Loucy (cell line): ENCODE data around the gene N4BP2.

Experiments used
- H2AFZ ChIP-seq: fragments of 200-600 bp; sonication (generic); 2 replicates; pipeline ENCODE4 v1.6.0; 2016; ENCODE audit warnings: antibody characterized with exemption, mild to moderate bottlenecking, low read length, moderate library complexity
- H3F3A ChIP-seq: fragments of 200-600 bp; 2 replicates; pipeline ENCODE4 v1.6.0; 2016; ENCODE audit warnings: antibody characterized with exemption, low read depth, mild to moderate bottlenecking
- H3K27me3 ChIP-seq: fragments of 200-600 bp; sonication (generic); 2 replicates; pipeline ENCODE4 v1.6.1; 2014; ENCODE audit warnings: low read length, mild to moderate bottlenecking; ENCODE audit not compliant: insufficient read depth, poor library complexity, severe bottlenecking
- H3K36me3 ChIP-seq: fragments of 200-600 bp; sonication (generic); 2 replicates; pipeline ENCODE4 v1.6.1; 2016; ENCODE audit warnings: low read length; ENCODE audit not compliant: insufficient read depth
- H3K4me1 ChIP-seq: fragments of 200-600 bp; sonication (generic); 2 replicates; pipeline ENCODE4 v1.5.1; 2014; ENCODE audit warnings: low read length, mild to moderate bottlenecking; ENCODE audit not compliant: insufficient read depth, poor library complexity, severe bottlenecking
- H3K4me2 ChIP-seq: fragments of 200-600 bp; sonication (generic); 2 replicates; pipeline ENCODE4 v1.6.0; 2014; ENCODE audit warnings: antibody characterized with exemption, low read length, low read depth, mild to moderate bottlenecking; ENCODE audit not compliant: poor library complexity, severe bottlenecking
- H3K4me3 ChIP-seq: fragments of 200-600 bp; sonication (generic); 2 replicates; pipeline ENCODE4 v1.5.1; 2014; ENCODE audit warnings: low read length, mild to moderate bottlenecking, mixed read lengths; ENCODE audit not compliant: poor library complexity, severe bottlenecking
- H3K79me2 ChIP-seq: fragments of 200-600 bp; sonication (generic); 2 replicates; pipeline ENCODE4 v1.6.1; 2014; ENCODE audit warnings: low read length; ENCODE audit not compliant: insufficient read depth
- H3K9ac ChIP-seq: fragments of 200-600 bp; sonication (generic); 2 replicates; pipeline ENCODE4 v1.6.0; 2014; ENCODE audit warnings: mild to moderate bottlenecking, low read depth, low read length, moderate library complexity; ENCODE audit not compliant: poor library complexity, severe bottlenecking
- H3K9me2 ChIP-seq: fragments of 200-600 bp; sonication (generic); replicated peaks from 2 replicates; pipeline ENCODE4 v1.6.1; 2016; ENCODE audit warnings: low read depth, low read length, mixed read lengths
- H3K9me3 ChIP-seq: fragments of 200-600 bp; sonication (generic); 2 replicates; pipeline ENCODE4 v1.6.1; 2014; ENCODE audit warnings: mild to moderate bottlenecking, antibody characterized with exemption, low read length, low read depth; ENCODE audit not compliant: insufficient read depth
- H4K20me1 ChIP-seq: fragments of 200-600 bp; sonication (generic); 2 replicates; pipeline ENCODE4 v1.6.0; 2014; ENCODE audit warnings: antibody characterized with exemption, low read length, mild to moderate bottlenecking; ENCODE audit not compliant: insufficient read depth, poor library complexity, severe bottlenecking
- EZH2phosphoT487 ChIP-seq: fragments of 200-600 bp; IDR thresholded peaks from 2 replicates; pipeline ENCODE4 v1.6.1; 2018; ENCODE audit warnings: antibody characterized with exemption, mild to moderate bottlenecking, moderate library complexity, borderline replicate concordance
- TF ChIP-seq, protein P1 (sequence below): fragments of 200-600 bp; sonication (generic); conservative IDR thresholded peaks from 2 replicates; pipeline ENCODE4 v1.5.1; 2014; ENCODE audit warnings: mild to moderate bottlenecking, antibody characterized with exemption, low read length

N4BP2 gene

DNA sequence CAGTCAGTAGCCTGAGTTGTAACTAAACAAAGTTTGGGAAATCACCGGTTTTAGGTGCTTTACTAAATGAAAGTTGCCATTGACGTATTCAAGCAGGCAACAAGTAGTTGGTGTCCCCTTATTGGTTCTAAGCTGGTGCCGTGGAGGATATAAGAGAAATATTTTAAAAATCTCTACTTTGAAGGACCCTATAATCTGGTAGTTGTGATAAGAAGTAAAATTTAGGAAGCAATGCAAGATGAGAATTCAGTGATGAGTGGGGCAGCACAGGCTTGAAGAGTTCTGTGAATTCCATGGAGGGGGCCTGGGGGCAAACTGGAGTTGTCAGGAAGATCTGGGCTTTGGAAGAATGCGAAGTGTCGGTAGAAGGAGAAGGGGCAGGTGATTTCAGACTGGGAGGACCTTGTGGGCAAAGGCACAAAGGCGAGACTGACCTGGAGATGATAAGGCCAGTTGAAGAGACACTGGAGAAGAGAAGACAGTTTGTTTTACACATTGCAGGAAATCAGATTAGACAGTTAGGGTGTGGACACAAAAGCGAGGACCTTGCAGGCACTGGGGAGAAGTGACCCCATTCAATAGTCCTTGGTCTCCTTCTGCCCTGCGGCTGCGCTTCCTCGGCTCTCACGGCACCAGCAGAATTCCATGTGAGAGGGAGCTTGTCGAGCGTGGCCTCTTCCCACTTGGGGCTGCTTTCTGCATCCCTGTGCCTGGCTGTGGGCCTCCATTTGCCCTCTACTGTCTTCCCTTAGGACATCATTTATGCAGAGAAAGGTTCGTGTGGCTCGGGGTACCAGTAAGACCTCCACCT is 141.4 kb downstream of the N4BP2 start:
- Histone ChIP-seq H3K4me1 (peaks cover 34% of the 10 kb centered on the region), H3K9me2 (no peaks in the 10 kb centered on the region), H3K4me3 (peak overlapping the region; percentile 96), H3K9me3 (no peaks in the 10 kb centered on the region), H3K79me2 (peaks cover 99% of the 10 kb centered on the region), H4K20me1 (peaks cover 55% of the 10 kb centered on the region), H3K27me3 (peaks cover 11% of the 10 kb centered on the region), H3K9ac (peak overlapping the region; percentile 96), H3F3A (peaks cover 7% of the 10 kb centered on the region; the same call in 1 of the 2 replicates), H2AFZ (no peak overlapping the region), H3K36me3 (peaks cover 15% of the 10 kb centered on the region), H3K4me2 (peak overlapping the region; percentile 96)
- no peak for TF ChIP-seq EZH2phosphoT487
- TF ChIP-seq, protein P1, sequence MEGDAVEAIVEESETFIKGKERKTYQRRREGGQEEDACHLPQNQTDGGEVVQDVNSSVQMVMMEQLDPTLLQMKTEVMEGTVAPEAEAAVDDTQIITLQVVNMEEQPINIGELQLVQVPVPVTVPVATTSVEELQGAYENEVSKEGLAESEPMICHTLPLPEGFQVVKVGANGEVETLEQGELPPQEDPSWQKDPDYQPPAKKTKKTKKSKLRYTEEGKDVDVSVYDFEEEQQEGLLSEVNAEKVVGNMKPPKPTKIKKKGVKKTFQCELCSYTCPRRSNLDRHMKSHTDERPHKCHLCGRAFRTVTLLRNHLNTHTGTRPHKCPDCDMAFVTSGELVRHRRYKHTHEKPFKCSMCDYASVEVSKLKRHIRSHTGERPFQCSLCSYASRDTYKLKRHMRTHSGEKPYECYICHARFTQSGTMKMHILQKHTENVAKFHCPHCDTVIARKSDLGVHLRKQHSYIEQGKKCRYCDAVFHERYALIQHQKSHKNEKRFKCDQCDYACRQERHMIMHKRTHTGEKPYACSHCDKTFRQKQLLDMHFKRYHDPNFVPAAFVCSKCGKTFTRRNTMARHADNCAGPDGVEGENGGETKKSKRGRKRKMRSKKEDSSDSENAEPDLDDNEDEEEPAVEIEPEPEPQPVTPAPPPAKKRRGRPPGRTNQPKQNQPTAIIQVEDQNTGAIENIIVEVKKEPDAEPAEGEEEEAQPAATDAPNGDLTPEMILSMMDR = no peak

DNA sequence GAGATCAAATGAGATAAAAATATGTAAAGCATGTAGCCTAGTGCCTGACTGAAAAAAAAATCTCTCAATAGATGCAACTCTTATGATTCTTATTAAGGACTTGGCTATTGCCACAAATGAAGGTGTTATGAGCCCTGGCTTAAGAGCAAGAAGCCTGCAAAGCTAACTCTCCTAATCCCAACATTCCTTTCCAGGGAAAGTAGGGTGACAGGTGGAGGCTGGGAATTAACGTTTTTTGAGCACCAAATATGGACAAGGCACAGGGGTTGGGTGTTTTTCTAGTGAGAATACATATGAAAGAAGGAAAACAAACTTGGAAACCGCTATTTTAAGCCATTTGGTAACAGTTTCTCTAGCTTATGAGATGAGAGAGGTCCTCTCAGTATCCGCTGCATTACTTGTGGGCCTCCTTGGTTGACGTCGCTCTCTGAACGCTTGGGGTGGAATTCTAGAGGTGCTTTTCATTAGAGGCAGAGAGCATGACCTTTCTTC is 142.6 kb downstream of the N4BP2 start:
- peaks cover 12% of the 10 kb centered on the region for H3F3A ChIP-seq

DNA sequence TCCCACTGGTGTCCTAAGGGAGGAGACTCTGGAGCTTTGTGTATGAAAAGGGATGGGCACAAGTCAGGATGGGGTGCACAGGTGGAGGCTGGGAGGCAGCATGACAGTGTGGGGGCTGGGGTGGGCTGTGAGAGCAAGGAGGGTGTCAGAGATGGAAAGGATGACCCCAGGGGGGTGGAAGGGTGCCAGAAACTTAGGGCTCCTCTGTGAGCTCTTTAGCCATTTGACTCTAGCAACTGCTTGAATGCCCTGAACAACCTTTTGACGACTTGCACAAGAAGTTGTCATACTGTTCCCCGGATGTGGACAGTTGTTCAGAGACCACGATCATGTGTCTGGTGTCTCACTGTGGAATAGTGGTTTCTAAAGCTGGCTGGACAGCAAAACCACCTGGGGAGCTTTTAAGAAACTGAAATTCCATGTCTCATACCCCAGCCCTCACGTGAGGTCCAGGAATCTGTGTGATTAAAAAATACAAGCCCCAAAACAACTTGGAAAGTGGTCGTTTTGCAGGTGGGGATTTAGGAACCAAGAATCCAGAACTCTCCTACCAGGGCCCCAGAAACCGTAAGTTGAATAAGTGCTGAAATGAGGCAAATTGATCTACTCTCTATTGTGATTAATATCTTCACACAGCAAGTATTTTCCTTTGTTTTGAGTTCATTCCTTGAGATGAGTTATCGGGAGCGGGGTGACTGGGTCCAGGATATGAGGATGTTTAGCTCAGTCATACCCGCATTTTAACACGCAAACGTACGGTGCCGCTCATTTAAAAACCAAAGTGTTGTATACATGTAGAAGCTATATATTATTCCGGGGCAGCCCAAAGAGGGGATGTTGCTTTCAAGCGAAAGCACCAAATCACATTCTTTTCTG is 143.6 kb downstream of the N4BP2 start:
- TF ChIP-seq, protein P1 = no peak
- TF ChIP-seq EZH2phosphoT487 = no peak
- peak overlapping the region; percentile 96 for H3K9ac ChIP-seq
- H4K20me1 ChIP-seq = peaks cover 72% of the 10 kb centered on the region
- peaks cover 100% of the 10 kb centered on the region for H3K79me2 ChIP-seq
- no peaks in the 10 kb centered on the region for H3K9me3 ChIP-seq
- peaks cover 32% of the 10 kb centered on the region for H3K4me1 ChIP-seq
- peaks cover 29% of the 10 kb centered on the region for H3K36me3 ChIP-seq
- peak overlapping the region; percentile 96 for H3K4me2 ChIP-seq
- peaks cover 11% of the 10 kb centered on the region for H3K27me3 ChIP-seq
- H3K4me3 ChIP-seq = peak overlapping the region; percentile 96
- H3K9me2 ChIP-seq = no peaks in the 10 kb centered on the region
- H2AFZ ChIP-seq = no peak overlapping the region
- H3F3A ChIP-seq = peaks cover 17% of the 10 kb centered on the region

More for the DNA sequence above, 142.6 kb downstream of the N4BP2 start:
- H3K27me3 ChIP-seq = peaks cover 11% of the 10 kb centered on the region
- peaks cover 66% of the 10 kb centered on the region for H4K20me1 ChIP-seq
- H3K9me3 ChIP-seq = no peaks in the 10 kb centered on the region
- H3K4me2 ChIP-seq = peak overlapping the region; percentile 96
- no peaks in the 10 kb centered on the region for H3K9me2 ChIP-seq
- H3K4me3 ChIP-seq = peak overlapping the region; percentile 96
- H3K9ac ChIP-seq = peak overlapping the region; percentile 96
- TF ChIP-seq, protein P1 = no peak
- no peak for TF ChIP-seq EZH2phosphoT487
- H3K36me3 ChIP-seq = peaks cover 24% of the 10 kb centered on the region
- peaks cover 34% of the 10 kb centered on the region for H3K4me1 ChIP-seq
- peaks cover 100% of the 10 kb centered on the region for H3K79me2 ChIP-seq
- no peak overlapping the region for H2AFZ ChIP-seq
